Smooth muscle cell (in vitro differentiated cells): ENCODE results near the gene C1QL2. TPM values are rescaled to one million over a fixed set of nuclear protein-coding genes. Genes with fewer than 3 reads are reported as not detected.

Experiments
- DNase-seq: peaks from one replicate; lab custom pipeline; 2025; ENCODE audit not compliant: unreplicated experiment; lab: John Stamatoyannopoulos, UW
- H2AFZ ChIP-seq: fragments of 200-600 bp; sonication (generic); 2 replicates; pipeline ENCODE4 v1.6.0; 2016; ENCODE audit warnings: antibody characterized with exemption, low read depth, mild to moderate bottlenecking
- H3F3A ChIP-seq: fragments of 200-600 bp; sonication (generic); 2 replicates; pipeline ENCODE4 v1.6.0; 2017; ENCODE audit warnings: antibody characterized with exemption, low read depth
- H3K27ac ChIP-seq: fragments of 200-600 bp; sonication (generic); 2 replicates; pipeline ENCODE4 v1.5.1; 2016; ENCODE audit warnings: low read depth, mild to moderate bottlenecking
- H3K27me3 ChIP-seq: fragments of 200-600 bp; sonication (generic); 2 replicates; pipeline ENCODE4 v1.6.1; 2016; ENCODE audit warnings: low read depth, mild to moderate bottlenecking
- H3K36me3 ChIP-seq: fragments of 200-600 bp; sonication (generic); 2 replicates; pipeline ENCODE4 v1.5.1; 2016; ENCODE audit warnings: low read depth
- H3K4me1 ChIP-seq: fragments of 200-600 bp; sonication (generic); 2 replicates; pipeline ENCODE4 v1.5.1; 2016; ENCODE audit warnings: low read depth
- H3K4me2 ChIP-seq: fragments of 200-600 bp; sonication (generic); 2 replicates; pipeline ENCODE4 v1.6.0; 2016; ENCODE audit warnings: mild to moderate bottlenecking
- H3K4me3 ChIP-seq: fragments of 200-600 bp; sonication (generic); 2 replicates; pipeline ENCODE4 v1.5.1; 2016; ENCODE audit warnings: mild to moderate bottlenecking
- H3K79me2 ChIP-seq: fragments of 200-600 bp; sonication (generic); 2 replicates; pipeline ENCODE4 v1.6.0; 2016; ENCODE audit warnings: low read depth, mild to moderate bottlenecking
- H3K9ac ChIP-seq: fragments of 200-600 bp; sonication (generic); 2 replicates; pipeline ENCODE4 v1.6.0; 2016; ENCODE audit warnings: low read depth
- H3K9me3 ChIP-seq: fragments of 200-600 bp; sonication (generic); replicated peaks from 2 replicates; pipeline ENCODE4 v1.5.1; 2016; ENCODE audit warnings: low read depth
- H4K20me1 ChIP-seq: fragments of 200-600 bp; sonication (generic); 2 replicates; pipeline ENCODE4 v1.6.0; 2016; ENCODE audit warnings: low read depth
- WGBS: methylation state at CpG from one replicate; pipeline ENCODE4 v1.1.7; 2016; ENCODE audit warnings: low lambda C conversion rate; 5-methylcytosine and 5-hydroxymethylcytosine counted together
- polyA plus RNA-seq: library from polyadenylated mRNA; unstranded; fragments of >200 nt; fragmentation: Nextera tagmentation; extraction: Ambion mirVana; gene quantifications from 2 replicates; pipeline ENCODE4 v1.2.1, GENCODE V29; 2016
- total RNA-seq: library from RNA; depleted of rRNA; stranded (reverse); fragments of >200 nt; gene quantifications from 2 replicates; pipeline ENCODE4 v1.2.3, GENCODE V29; 2014
- TF ChIP-seq, protein P1 (sequence below): fragments of 200-600 bp; sonication (generic); IDR thresholded peaks from 2 replicates; pipeline ENCODE4 v1.5.1; 2017; ENCODE audit warnings: borderline replicate concordance, mild to moderate bottlenecking, antibody characterized with exemption; ENCODE audit not compliant: insufficient read depth, poor library complexity, severe bottlenecking

Gene C1QL2
- total and polyA plus RNA-seq, 2 experiments from 2014 or later: not detected

DNA sequence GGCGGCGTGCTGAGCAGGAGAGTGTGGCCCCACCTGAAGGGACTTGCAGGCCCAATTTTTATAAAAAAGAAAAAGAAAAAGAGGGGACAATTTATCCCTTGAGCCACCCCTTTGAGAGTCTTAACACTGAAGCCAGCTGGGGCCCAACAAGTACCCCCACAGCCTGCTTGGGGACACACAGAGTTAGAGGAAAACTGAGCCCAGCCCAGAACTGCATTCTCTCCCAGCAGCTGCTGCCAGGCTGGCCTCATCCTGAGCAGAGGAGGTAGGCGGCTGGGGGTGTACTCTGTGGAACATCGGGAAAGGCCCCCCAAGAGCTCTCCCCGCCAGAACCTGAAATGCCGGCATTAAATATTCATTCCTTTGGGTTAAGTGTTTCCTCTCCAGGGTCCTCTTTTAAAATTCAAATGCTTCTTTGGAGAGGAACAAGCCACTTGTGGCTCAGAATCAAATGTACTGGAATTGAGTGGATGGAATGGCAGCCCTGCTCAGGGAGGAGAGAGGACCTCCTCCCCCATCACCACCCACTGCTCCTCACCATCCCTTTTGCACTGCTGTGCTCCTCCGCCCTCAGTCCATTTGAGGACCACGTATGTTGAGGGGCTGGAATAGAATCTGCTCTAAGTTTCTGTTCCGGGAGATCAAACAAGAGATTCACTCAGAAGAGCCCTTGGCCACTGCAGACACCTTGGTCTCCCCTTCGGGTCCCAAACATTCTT lies 45.6 kb downstream of the C1QL2 start:
- H3K4me1 ChIP-seq: no peaks in the 10 kb centered on the region
- H3K27me3 ChIP-seq: peaks cover 17% of the 10 kb centered on the region
- no peaks in the 10 kb centered on the region for H3K79me2 ChIP-seq
- 57% methylated on average over 10 of the region's 10 CpGs for WGBS
- H3K36me3 ChIP-seq: no peaks in the 10 kb centered on the region
- TF ChIP-seq, protein P1, sequence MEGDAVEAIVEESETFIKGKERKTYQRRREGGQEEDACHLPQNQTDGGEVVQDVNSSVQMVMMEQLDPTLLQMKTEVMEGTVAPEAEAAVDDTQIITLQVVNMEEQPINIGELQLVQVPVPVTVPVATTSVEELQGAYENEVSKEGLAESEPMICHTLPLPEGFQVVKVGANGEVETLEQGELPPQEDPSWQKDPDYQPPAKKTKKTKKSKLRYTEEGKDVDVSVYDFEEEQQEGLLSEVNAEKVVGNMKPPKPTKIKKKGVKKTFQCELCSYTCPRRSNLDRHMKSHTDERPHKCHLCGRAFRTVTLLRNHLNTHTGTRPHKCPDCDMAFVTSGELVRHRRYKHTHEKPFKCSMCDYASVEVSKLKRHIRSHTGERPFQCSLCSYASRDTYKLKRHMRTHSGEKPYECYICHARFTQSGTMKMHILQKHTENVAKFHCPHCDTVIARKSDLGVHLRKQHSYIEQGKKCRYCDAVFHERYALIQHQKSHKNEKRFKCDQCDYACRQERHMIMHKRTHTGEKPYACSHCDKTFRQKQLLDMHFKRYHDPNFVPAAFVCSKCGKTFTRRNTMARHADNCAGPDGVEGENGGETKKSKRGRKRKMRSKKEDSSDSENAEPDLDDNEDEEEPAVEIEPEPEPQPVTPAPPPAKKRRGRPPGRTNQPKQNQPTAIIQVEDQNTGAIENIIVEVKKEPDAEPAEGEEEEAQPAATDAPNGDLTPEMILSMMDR: no peak
- no peaks in the 10 kb centered on the region for H3F3A ChIP-seq
- H3K9ac ChIP-seq: no peak overlapping the region
- H4K20me1 ChIP-seq: no peaks in the 10 kb centered on the region
- H2AFZ ChIP-seq: no peak overlapping the region
- DNase-seq: no peak
- no peak overlapping the region for H3K4me2 ChIP-seq
- H3K9me3 ChIP-seq: no peaks in the 10 kb centered on the region
- H3K27ac ChIP-seq: no peak overlapping the region
- H3K4me3 ChIP-seq: no peak overlapping the region

DNA sequence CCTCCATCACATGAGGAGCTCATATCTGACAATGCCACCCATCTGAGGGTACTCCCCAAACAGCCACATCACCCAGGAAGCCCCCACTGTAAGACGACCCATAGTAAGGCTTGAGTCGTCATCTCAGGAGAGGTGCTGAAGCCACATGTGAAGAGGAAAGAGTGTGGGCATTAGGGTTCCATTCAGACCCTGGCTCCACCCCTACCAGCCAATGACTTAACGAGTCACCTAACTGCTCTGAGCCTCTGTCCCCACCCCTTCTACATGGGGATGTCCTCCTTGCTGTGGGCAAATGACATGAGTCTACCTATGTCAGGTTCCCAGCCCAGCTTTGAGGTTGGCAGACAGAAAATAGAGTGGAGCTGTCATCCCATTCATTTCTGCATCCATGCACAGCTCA lies 46.3 kb downstream of the C1QL2 start:
- Histone ChIP-seq H3K36me3 (no peaks in the 10 kb centered on the region), H3F3A (no peaks in the 10 kb centered on the region), H4K20me1 (no peaks in the 10 kb centered on the region), H3K4me2 (no peak overlapping the region), H3K4me3 (no peak overlapping the region), H2AFZ (no peak overlapping the region), H3K9ac (no peak overlapping the region), H3K79me2 (no peaks in the 10 kb centered on the region), H3K4me1 (no peaks in the 10 kb centered on the region), H3K27me3 (peaks cover 17% of the 10 kb centered on the region), H3K27ac (no peak overlapping the region), H3K9me3 (no peaks in the 10 kb centered on the region)
- DNase-seq: no peak
- TF ChIP-seq, protein P1: no peak
- WGBS: 69% methylated on average over 3 of the region's 3 CpGs

DNA sequence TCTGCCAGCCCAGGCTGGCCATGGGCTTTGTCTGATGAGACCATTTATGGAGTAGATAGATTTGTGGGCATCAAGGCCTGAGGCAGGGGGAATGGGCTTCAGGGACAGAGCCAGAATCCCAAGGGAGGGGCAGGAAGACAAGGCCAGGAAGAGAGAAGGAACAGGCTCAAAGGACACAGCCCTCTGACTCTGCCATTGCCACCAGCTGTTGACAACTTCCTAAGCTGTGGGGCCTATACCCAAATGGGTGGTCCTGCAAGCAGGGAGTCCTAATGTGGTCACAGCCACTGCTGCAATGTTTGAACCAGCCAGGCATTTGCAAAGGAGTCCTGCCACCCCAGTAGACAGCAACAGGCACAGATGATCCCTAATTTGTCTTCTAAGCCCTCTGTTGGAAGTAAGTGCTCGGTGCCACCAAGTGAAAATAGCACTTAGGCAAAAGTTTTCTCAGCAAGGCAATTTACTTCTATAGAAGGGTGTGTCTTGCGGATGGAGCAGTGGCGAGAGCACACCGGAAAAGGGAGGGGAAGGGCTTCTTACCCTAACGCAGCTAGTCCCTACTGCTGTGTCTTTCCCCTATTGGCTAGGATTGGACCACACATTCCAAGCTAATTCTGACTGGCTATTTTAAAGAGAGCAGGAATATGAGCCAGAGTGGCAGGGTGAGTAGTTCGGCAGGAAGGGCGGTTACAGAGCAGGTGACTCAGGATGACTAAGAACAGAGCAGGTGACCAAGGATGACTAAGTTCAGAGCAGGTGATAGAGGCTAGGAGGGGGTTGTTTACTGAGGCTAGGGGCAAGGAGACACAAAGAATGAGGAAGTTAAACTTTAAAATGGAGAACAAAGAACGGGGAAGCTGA lies 47.2 kb downstream of the C1QL2 start:
- Histone ChIP-seq H3K27ac (no peak overlapping the region), H3K79me2 (no peaks in the 10 kb centered on the region), H3K9ac (no peak overlapping the region), H3K4me2 (no peak overlapping the region), H2AFZ (no peak overlapping the region), H4K20me1 (no peaks in the 10 kb centered on the region), H3K27me3 (peaks cover 13% of the 10 kb centered on the region), H3F3A (no peaks in the 10 kb centered on the region), H3K36me3 (no peaks in the 10 kb centered on the region), H3K4me1 (no peaks in the 10 kb centered on the region), H3K9me3 (no peaks in the 10 kb centered on the region), H3K4me3 (no peak overlapping the region)
- TF ChIP-seq, protein P1: no peak
- DNase-seq: no peak
- WGBS: 52% methylated on average over 8 of the region's 8 CpGs
